Psoas muscle (tissue), 8 donors: ENCODE results near the gene C9orf43. TPM values are rescaled to one million over a fixed set of nuclear protein-coding genes. Genes with fewer than 3 reads are reported as not detected.

Experiments
- ATAC-seq, 4 donors: fragments of 200-7000 bp; cut with Tn5 transposase; one replicate each; pipeline ENCODE4 v1.9.1; 2020; ENCODE audit warnings: moderate library complexity in 3 of 4, mild to moderate bottlenecking in 2 of 4
- DNase-seq, 2 donors: peaks; one replicate each; pipeline ENCODE4 v3.0.0-alpha.2; 2020
- H3K27ac ChIP-seq: fragments of 200-600 bp; one replicate; pipeline ENCODE4 v1.8.0; 2022
- H3K27me3 ChIP-seq, 3 donors: fragments of 200-600 bp in 1 of 3; one replicate each; pipeline versions ENCODE4 v1.6.1 to v1.8.0; 2013 to 2022; ENCODE audit warnings: low read length in 2 of 3, mild to moderate bottlenecking in 2 of 3, moderate library complexity in 1 of 3; ENCODE audit not compliant: insufficient read depth in 3 of 3
- H3K36me3 ChIP-seq, 2 donors: fragments of 200-600 bp in 1 of 2; one replicate each; pipeline versions ENCODE4 v1.6.1 to v1.8.0; 2013 to 2022; ENCODE audit warnings: low read depth in 1 of 2, mild to moderate bottlenecking in 1 of 2, moderate library complexity in 1 of 2; ENCODE audit not compliant: insufficient read depth in 1 of 2
- H3K4me1 ChIP-seq: fragments of 200-600 bp; one replicate; pipeline ENCODE4 v1.8.0; 2022
- H3K4me3 ChIP-seq: fragments of 200-600 bp; one replicate; pipeline ENCODE4 v1.8.0; 2022; ENCODE audit warnings: mild to moderate bottlenecking
- H3K9me3 ChIP-seq: fragments of 200-600 bp; one replicate; pipeline ENCODE4 v1.8.0; 2022
- CTCF ChIP-seq: fragments of 200-600 bp; IDR thresholded peaks from one replicate; pipeline ENCODE4 v1.8.0; 2022; ENCODE audit warnings: antibody characterized with exemption
- WGBS, 3 donors: extraction: QIAGEN DNeasy Blood & Tissue Kit; methylation state at CpG; one replicate each; pipeline versions ENCODE4 v1.1.6 to v1.1.7; 2013; 5-methylcytosine and 5-hydroxymethylcytosine counted together
- intact Hi-C, 2 donors: fragments of 100-400 bp; cut with DNase I; formaldehyde crosslinking; loops; one replicate each; pipeline versions ENCODE4 v1.11.0 to v1.14.2; 2022
- polyA plus RNA-seq, 3 donors: library from polyadenylated mRNA; stranded (reverse); fragments of 200-250 nt; gene quantifications; one replicate each; pipeline ENCODE4 v1.2.3, GENCODE V29; 2013
- total RNA-seq, 4 donors: library from RNA; stranded (reverse); fragmentation: NEBNext Ultra II Directional in 2 of 4; extraction: Animal tissue kit (Norgen Biotek cat#: 25700) in 2 of 4; gene quantifications; one replicate each; pipeline versions ENCODE4 v1.2.1 to v1.2.4, GENCODE V29; 2021 to 2023
- donor health status: healthy with polysubstance abuse.
- donor health status: DM: no; HTN: no; CAD: no; lungs with moderate emphysema.
- donor health status: Bipolar disorder and iron deficiency.
- donor health status: healthy.
- donor health status: DM: yes; HTN: yes; CAD: no.
- donor health status: DM: no; HTN: no; CAD: no.
- donor health status: DM: no; HTN: no; CAD: no.
- donor health status: DM: yes; HTN: yes; CAD: no.

C9orf43 gene
- total and polyA plus RNA-seq, 7 donors = 0.07 to 0.79 (median 0.73) TPM; not detected in 4

- peaks cover 7 to 29% of the 10 kb centered on the region in 2 donors for H3K36me3 ChIP-seq
- intact Hi-C loops = no loop called here
- ATAC-seq = no peak
- H3K27me3 ChIP-seq = no peaks in the 10 kb centered on the region
- peaks cover 3% of the 10 kb centered on the region for H3K4me1 ChIP-seq
- no peaks in the 10 kb centered on the region for H3K9me3 ChIP-seq
- H3K27ac ChIP-seq = no peak overlapping the region
- no peak for TF ChIP-seq CTCF
- no peak for DNase-seq
- WGBS, 3 donors = 60 to 82% (median 69%) methylated on average over 5 of the region's 5 CpGs
- no peak overlapping the region for H3K4me3 ChIP-seq
These were observed 38.5 kb upstream of the C9orf43 start for GRCh38 chr9:113372059-113372458.

- H3K27me3 ChIP-seq = no peaks in the 10 kb centered on the region
- H3K36me3 ChIP-seq = peaks cover 7 to 29% of the 10 kb centered on the region in 2 donors
- intact Hi-C loops = no loop called here
- no peaks in the 10 kb centered on the region for H3K9me3 ChIP-seq
- H3K27ac ChIP-seq = no peak overlapping the region
- peaks cover 3% of the 10 kb centered on the region for H3K4me1 ChIP-seq
- WGBS, 3 donors = 63 to 68% (median 65%) methylated on average over 3 of the region's 3 CpGs
- no peak overlapping the region for H3K4me3 ChIP-seq
- ATAC-seq = no peak
- no peak for TF ChIP-seq CTCF
- no peak for DNase-seq
These were observed 37.3 kb upstream of the C9orf43 start for GRCh38 chr9:113373256-113373655.

GRCh38 chr9:113373676-113374392 lies 36.7 kb upstream of the C9orf43 start:
- ATAC-seq (no peak), DNase-seq (no peak)
- intact Hi-C loops = no loop called here
- Histone ChIP-seq H3K4me1 (peaks cover 3% of the 10 kb centered on the region), H3K27me3 (no peaks in the 10 kb centered on the region), H3K4me3 (no peak overlapping the region), H3K36me3 (peaks cover 7 to 29% of the 10 kb centered on the region in 2 donors), H3K27ac (no peak overlapping the region), H3K9me3 (no peaks in the 10 kb centered on the region)
- 89 to 90% (median 89%) methylated on average over 24 of the region's 24 CpGs for WGBS, 3 donors
- no peak for TF ChIP-seq CTCF

- Histone ChIP-seq H3K4me1 (peaks cover 3% of the 10 kb centered on the region), H3K4me3 (peak overlapping the region; percentile 82), H3K27me3 (no peaks in the 10 kb centered on the region), H3K9me3 (no peaks in the 10 kb centered on the region), H3K27ac (no peak overlapping the region), H3K36me3 (peaks cover 7 to 29% of the 10 kb centered on the region in 2 donors)
- WGBS, 3 donors = 85 to 95% (median 90%) methylated on average over 6 of the region's 6 CpGs
- intact Hi-C loops = no loop called here
- DNase-seq (no peak), ATAC-seq (no peak)
- TF ChIP-seq CTCF = no peak
These were observed 35.2 kb upstream of the C9orf43 start for GRCh38 chr9:113375057-113376023.
